Hippocampal formation (tissue), 2 donors: ENCODE data around the gene FXN.
"Not testable (repeated sequence)": the region's sequence is repeated elsewhere in the genome, so short reads cannot be mapped to it uniquely, and the experiment has no call there.

Experiments used
- DNase-seq, 2 donors: peaks; one replicate each; lab custom pipeline; 2025; lab: John Stamatoyannopoulos, UW

Gene FXN

DNA sequence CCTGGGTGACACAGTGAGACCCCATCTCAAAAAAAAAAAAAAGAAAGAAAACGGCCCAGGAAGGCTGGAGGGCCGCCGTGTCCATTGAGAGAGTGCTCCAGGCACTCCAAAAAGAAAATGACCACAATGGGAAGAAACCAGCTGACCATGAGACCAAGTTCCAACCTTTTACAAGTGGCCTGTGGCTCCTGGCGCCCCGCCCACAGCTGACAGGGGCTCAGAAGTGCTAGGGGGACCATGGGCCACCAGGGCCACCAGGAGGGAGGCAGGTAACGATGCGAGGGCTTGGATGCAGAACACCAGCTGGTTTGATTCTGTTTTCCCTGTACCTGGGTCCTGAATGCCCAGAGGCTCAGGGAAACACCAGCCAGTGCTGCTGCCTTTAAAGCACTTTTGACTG, 34.6 kb downstream of the FXN start:
- DNase-seq, result no peak

DNA sequence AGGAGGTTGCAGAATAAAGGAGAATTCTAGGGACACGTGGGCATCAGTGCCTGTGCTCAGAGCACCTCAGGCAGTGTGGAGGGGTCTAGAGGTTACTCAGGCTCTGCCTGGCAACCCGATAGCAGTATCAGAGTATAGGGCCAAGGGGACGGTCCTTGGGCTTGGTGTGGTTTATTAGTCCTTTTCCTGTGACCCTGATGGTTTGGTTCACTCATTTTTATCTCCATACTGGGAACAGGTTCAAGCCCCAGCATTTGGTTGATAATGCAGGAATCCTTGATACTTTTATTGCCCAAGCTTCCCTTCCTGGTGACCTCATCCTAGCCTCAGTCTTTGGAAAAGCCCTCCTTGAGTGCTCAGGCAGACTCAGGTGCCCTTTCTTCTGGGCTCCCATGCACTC, 35.5 kb downstream of the FXN start:
- DNase-seq, result no peak

DNA sequence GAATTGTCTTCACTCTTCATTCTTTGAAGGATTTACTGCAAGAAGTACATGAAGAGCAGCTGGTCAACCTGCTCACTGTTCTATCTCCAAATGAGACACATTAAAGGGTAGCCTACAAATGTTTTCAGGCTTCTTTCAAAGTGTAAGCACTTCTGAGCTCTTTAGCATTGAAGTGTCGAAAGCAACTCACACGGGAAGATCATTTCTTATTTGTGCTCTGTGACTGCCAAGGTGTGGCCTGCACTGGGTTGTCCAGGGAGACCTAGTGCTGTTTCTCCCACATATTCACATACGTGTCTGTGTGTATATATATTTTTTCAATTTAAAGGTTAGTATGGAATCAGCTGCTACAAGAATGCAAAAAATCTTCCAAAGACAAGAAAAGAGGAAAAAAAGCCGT, 37.6 kb downstream of the FXN start:
- DNase-seq, result no peak

DNA sequence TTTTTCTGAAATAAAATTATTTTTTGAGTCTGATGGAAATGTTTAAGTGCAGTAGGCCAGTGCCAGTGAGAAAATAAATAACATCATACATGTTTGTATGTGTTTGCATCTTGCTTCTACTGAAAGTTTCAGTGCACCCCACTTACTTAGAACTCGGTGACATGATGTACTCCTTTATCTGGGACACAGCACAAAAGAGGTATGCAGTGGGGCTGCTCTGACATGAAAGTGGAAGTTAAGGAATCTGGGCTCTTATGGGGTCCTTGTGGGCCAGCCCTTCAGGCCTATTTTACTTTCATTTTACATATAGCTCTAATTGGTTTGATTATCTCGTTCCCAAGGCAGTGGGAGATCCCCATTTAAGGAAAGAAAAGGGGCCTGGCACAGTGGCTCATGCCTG, 39.2 kb downstream of the FXN start:
- no peak for DNase-seq

DNA sequence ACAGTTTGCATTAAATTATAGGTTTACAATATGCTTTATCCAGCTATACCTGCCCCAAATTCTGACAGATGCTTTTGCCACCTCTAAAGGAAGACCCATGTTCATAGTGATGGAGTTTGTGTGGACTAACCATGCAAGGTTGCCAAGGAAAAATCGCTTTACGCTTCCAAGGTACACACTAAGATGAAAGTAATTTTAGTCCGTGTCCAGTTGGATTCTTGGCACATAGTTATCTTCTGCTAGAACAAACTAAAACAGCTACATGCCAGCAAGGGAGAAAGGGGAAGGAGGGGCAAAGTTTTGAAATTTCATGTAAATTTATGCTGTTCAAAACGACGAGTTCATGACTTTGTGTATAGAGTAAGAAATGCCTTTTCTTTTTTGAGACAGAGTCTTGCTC, 41.0 kb downstream of the FXN start:
- no peak for DNase-seq

DNA sequence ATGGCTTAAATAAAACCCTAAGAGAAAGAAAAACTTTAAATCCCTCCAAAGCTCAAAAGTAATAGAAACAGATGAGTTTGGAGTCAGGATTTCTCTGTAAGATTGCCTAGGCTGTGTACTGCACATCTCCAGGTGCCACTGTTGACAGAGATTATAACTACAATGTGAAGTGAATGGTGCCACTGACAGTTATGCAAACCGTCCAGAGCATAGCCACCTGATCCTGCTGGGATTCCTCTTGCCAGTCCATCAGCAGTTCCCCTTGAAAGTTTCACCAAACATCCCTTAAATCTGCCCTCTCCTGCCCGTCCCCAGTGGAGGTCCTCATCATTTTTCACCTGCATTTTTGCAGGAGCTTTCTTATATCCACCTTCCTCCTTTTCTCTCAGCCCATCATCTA, 42.5 kb downstream of the FXN start:
- no peak for DNase-seq

DNA sequence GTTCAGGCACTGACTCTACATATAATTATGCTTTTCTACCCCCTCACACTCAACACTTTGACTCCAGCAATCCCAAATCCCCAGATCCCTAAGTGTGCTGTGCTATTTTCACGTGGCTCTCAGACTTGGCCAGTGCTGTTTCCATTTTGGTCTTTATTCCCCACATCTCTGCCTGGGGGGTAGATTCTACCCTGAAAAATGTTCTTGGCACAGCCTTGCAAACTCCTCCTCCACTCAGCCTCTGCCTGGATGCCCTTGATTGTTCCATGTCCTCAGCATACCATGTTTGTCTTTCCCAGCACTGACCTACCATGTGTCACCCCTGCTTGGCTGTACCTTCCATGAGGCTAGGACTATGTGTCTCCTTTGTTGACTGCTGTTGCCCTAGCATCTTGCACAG, 43.0 kb downstream of the FXN start:
- DNase-seq, result no peak

DNA sequence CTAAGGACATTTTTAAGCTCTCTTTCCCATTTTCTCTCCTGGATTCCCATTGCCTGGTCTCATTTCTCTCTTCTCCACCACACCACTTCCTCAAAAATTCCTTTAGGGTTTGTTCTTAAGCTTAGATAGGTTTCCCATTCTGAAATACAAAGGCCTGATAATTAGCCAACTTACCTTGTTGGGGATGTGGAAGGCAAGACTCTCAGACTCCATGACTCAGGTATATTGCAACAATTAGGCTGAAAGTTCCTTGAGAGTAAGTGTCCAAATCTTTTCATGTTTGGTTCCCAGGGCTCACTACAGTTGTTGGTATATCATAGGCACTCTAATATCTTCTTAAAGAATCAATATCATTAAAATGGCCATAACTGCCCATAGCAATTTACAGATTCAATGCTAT, 43.6 kb downstream of the FXN start:
- no peak for DNase-seq

DNA sequence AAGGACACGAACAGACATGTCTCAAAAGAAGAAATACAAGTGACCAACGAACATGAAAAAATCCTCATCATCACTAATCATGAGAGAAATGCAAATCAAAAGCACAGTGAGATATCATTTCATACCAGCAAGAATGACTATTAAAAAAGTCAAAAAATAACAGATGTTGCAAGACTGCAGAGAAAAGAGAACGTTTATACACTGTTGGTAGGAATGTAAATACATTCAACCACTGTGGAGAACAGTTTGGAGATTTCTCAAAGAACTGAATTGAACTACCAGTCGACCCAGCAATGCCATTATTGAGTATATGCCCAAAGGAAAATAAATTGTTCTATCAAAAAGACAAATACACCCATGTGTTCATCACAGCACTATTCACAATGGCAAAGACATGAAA, 45.7 kb downstream of the FXN start:
- DNase-seq, result no peak

DNA sequence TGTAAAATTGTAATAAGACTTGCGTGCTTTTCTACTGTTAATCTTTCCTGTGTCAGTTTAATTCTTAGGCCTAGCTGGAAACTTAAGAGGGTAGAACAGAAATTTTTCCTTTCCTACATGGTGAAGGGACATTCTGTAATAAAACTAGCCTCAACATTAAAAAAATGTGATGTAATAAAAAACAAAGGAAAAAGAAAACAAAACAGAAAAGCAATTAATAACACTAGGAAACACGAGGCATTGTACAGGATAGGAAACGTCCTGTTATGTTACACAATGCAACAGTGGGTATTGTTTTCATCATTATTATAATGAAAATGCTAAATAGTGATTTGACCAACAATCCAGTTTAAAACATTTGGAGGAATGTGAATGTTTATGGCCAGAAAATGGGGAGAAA, 47.8 kb downstream of the FXN start:
- no peak for DNase-seq

DNA sequence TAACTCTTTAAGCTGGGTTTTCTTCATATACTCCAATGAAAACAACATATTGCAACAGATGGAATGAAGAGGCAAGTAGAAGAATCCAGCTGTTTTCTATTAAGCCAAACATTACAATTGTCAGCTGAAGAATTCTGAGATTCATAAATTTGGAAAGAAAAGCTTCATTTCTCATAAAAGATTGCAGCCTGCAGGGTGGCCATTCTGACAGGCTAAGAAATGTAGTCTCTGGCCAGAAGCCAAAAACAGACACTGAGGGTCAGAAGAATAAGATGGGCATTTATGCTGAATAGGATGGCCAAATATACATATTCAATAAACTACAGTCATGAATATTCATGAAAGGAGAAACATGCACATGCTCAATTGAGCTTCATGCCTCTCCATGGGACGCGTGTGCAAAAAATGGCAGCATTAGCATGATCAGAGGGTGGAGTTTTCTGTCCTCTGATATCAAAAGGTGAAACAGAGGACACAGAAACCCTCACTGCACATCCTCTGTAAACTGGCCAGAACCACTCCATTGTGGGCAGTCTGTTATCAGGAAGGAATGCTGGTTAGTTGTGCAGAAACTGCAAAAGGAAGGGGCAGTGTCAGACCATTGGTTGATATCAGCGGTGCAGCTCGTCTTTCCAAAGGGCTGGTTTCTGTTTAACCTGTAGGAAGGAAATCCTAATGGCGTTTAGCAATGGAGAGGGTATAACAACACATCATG, 50.2 kb downstream of the FXN start:
- DNase-seq, result no peak

DNA sequence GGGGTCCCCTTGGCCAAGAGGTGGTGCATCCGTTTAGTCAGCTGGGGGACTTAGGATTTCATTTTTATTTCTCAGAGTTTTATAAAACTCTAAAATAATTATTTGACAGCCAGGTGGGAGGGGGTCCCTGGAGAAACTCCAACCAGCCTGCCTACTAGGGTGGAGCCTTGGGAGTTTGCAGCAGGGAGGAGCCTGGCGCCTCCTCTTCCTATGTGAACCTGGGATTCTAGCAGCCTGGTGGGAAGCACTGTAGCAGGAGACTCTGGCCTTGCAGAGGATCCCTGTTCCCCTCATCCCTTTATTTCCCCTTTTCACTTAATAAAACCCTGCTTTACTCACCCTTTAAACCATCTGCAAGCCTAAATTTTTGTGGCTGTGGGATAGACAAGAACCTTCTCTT, 50.8 kb downstream of the FXN start:
- DNase-seq, result no peak

DNA sequence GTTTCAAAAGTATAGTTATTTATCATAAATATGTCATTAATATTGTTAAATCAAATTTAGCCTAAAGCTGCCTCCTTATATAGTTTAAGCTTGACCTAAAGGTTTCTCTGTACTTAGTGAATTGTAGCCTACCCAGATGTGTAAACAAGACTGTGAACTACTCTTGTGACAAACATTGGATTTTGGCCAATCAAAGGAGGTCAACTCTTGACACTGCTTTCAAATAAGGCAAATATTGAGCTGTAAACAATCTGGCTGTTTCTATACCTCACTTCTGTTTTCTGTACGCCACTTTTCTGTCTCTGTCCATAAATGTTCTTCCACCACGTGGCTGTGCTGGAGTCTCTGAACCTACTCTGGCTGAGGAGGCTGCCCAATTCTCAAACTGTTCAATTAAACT, 51.2 kb downstream of the FXN start:
- DNase-seq, result no peak

DNA sequence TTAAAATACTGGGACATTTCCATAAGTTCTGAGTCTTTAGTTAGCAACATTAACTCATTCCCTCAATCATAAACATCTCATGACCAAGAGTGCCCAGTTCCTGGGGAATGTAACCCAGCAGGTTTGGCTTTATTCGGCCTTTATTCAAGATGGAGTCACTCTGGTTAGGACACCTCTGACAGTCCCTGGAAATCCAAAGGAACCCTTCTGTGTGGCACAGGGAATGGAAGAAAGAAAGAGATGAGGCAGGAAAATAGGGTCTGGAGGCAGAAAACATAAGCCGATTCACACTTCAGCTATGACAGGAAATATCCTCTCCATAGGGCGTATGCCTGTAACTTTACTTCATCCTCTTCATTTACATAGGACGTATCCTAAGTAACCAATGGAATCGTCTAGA, 53.5 kb downstream of the FXN start:
- no peak for DNase-seq

DNA sequence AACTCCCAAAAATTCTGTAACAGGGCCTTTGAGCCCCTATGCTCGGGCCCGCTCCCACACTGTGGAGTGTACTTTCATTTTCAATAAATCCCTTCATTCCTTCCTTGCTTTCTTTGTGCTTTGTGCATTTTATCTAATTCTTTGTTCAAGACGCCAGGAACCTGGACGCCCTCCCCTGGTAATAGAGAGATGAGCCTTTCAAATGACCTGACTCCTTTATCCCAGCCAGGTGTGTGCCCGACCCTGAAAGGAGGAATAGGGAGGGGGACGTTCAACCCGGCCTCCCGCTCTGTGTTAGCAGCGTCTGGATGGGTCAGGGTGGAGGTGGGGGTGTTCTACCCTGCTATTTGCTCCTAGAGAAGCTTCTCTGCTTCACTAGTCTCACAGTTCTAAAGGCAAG, 53.9 kb downstream of the FXN start:
- no peak for DNase-seq

DNA sequence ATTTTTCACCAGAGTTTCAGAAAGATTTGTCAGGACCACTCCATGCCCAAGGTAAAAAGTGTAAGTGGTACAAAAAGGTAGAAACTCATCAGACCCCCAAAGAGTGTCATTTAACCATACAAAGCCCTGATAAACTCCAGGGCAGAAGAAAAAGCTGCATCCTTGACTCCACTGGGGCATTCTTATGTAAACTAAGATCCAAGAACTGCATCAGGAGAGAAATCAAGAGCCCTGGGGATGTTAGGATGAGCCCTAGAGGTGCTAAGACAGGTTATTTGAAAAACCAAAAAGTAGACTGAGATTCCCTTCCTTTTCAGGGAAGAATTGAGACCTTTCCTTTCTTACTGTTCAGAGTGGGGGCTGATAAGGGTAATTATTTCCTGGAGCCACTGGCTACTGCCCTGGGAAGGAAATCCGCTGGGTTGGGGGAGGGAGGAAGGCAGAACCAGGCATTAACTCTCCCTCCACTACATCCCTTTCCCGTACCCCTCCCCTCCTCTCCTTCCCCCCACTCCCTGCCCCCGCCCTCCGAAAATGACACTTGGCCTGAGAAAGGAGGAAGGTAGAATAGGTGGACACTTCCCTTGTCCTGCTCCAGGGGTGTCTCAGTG, 54.7 kb downstream of the FXN start:
- DNase-seq, result no peak

DNA sequence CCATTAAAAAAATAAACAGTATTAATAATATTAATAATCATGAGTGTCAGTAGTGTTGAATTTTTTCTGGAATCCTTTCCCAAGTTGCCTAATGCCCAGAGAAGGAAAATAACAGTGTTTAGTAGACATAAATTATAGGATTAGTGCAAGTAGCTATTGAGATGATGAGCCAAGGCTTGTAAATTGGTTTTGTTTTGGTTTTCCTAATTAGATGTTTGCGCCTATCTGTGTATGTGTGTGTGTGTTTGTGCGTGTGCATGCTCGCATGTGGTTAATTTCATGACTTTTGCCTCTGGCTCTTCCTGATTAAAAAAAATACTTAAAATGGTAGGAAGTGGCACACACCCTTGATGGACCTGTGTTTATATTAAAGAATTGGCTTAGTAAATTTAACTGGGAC, 55.4 kb downstream of the FXN start:
- no peak for DNase-seq

DNA sequence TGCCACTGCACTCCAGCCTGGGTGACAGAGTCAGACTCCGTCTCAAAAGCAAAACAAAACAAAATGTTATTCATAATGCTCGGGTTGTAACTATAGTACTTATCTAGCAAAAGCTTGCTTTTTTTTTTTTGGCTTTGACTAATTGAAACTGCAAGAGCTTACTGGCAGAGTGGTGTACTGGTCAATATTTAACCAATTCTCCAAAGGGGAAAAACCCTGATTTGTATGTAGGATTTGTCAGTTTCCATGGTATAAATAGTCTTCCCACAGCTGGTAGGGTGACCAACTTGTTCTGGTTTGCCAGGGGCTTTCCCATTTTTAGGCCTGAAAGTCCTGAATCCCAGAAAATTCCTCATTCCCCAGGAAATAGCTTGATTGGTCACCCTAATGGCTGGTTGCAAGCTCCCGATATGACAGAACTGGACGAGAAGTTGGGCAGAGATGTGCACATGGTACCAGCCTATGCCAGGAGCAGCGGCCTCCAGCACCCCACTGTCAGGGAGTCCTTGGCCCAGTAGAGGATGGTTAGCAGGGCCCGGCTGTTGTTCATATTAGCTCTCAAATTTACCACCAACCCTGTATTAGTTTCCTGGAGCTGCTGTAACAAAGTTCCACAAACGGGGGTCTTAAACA, 58.0 kb downstream of the FXN start:
- no peak for DNase-seq

DNA sequence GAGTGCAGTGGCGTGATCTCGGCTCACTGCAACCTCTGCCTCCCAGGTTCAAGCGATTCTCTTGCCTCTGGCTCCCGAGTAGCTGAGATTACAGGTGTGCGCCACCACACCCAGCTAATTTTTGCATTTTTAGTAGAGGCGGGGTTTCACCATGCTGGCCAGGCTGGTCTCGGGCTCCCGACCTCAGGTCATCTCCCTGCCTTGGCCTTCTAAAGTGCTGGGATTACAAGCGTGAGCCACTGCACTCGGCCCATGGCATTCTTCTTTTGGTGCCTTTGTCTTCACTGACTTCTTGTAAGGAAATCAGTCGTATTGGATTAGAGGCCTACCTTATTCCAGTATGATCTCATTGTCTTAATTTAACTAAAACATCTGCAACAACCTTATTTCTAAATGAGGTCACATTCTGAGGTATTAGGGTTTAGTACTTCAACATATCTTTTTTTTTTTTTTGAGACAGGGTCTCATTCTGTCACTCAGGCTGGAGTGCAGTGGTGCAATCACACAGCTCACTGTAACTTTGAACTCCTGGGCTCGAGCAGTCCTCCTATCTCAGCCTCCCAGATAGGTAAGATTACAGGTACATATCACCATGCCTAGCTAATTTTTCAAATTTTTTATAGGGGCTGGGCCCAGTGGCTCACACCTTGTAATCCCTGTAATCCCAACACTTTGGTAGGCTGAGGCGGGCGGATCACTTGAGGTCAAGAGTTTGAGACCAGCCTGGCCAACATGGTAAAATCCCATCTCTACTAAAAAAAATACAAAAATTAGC, 59.0 kb downstream of the FXN start:
- not testable (repeated sequence) for DNase-seq

DNA sequence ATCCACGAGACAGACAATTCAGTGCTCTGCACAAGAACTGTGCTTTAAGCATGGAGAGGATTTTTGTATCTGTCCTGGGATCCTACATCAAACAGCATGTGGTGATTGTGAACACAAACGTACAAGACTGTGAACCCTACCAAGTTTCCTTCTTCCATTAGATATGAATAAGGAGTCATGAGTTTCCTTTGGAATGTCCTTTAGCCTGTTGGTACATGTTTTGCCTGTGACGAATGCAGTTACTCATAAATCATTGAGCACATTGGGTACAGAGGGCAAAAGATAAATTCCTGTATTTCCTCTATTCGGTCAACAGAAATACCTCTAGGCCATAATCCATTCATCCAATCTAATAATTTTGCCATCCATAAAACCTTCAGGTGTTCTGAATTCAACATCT, 61.5 kb downstream of the FXN start:
- no peak for DNase-seq

DNA sequence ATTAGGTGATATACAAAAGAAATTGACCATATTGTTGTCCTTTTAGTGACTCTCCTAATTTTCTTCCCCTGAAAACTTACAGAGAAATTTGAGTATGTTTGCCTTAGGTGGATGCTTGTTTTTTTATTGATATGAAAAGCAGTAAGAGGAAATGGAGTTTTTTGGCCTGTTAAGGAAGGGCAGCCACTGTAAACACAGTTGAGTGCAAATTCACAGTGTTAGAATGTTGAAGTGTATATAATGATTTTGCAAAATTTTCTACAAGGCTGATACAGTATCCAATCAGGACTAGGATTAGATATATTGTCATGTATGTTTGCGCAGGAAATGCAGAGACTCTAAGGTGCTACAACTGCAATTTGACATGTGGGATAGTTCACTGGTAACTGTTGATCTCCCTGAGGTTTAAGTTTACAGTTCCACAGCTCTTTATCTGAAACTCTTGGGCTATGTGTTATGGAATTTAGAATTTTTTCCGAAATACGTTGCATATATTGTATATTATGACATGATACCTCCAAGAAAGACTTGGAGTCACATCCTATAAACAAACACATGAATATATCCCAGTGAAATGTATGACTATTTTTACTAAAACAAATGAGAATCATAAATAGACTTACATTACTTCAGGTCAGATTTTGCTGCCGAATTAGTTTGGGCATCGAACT, 62.5 kb downstream of the FXN start:
- no peak for DNase-seq

DNA sequence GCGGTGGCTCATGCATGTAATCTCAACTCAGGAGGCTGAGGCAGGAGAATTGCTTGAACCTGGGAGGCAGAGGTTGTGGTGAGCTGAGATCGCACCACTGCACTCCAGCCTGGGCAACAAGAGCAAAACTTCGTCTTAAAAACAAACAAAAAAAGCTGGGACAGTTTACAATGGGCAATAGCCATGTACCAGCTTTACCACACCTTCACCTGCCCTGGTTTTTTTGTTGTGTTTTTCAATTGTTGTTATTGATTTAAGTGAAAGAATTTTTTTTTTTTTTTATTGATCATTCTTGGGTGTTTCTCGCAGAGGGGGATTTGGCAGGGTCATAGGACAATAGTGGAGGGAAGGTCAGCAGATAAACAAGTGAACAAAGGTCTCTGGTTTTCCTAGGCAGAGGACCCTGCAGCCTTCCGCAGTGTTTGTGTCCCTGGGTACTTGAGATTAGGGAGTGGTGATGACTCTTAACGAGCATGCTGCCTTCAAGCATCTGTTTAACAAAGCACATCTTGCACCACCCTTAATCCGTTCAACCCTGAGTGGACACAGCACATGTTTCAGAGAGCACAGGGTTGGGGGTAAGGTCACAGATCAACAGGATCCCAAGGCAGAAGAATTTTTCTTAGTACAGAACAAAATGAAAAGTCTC, 67.9 kb downstream of the FXN start:
- not testable (repeated sequence) for DNase-seq
